ENCODE measurements around the gene CLEC5A.
"Not testable (repeated sequence)": the region's sequence is repeated elsewhere in the genome, so short reads cannot be mapped to it uniquely, and the experiment has no call there.

The CLEC5A gene

DNA sequence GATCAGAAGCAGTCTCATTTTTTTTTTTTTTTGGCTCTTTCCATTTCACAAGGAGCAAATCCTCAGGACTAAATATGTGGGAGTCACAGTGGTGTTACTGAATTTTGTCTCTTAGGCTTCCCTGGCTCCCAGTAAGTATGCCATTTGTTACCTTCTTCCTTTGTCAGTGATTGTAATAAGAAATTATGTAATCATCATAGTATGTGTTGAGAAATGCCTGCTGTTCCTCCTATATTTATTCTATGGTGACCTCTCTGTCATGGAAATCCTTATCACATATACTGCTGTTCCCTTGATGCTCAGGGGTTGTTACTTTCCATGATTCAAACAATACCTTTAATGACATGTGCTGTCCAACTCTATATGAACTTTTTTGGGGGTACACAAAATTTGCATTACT, 35.4 kb downstream of the CLEC5A start:
- CTCF ChIA-PET: no interaction called here
- no peak for DNase-seq (ENCODE audit: low spot score)
- POLR2A ChIA-PET (ENCODE audit: low non-redundant PET): no interaction called here
- no peak overlapping the region for H3K27ac ChIP-seq
- TF ChIP-seq, protein P1, sequence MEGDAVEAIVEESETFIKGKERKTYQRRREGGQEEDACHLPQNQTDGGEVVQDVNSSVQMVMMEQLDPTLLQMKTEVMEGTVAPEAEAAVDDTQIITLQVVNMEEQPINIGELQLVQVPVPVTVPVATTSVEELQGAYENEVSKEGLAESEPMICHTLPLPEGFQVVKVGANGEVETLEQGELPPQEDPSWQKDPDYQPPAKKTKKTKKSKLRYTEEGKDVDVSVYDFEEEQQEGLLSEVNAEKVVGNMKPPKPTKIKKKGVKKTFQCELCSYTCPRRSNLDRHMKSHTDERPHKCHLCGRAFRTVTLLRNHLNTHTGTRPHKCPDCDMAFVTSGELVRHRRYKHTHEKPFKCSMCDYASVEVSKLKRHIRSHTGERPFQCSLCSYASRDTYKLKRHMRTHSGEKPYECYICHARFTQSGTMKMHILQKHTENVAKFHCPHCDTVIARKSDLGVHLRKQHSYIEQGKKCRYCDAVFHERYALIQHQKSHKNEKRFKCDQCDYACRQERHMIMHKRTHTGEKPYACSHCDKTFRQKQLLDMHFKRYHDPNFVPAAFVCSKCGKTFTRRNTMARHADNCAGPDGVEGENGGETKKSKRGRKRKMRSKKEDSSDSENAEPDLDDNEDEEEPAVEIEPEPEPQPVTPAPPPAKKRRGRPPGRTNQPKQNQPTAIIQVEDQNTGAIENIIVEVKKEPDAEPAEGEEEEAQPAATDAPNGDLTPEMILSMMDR (conservative IDR thresholded peaks at IDR 0.05; ENCODE audit: low read depth): no peak

DNA sequence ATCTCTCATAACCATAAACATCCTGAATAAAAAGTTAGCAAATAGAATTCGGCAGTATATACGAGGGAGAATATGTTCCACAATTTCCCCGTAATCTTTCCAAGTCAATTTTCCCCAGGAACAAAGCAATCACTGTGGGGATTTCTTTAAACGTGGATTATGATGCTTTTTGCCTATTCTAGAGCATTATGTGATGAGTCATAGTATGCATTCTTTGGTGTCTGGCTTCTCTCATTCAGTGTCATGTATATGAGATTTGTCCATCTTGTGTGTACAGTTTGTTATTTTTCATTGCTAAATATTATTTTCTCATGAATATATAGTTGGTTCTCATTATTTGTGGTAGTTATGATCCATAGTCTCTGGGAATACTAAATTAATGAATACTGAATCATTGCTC, 40.5 kb downstream of the CLEC5A start:
- ChIA-PET CTCF (no interaction called here), POLR2A (ENCODE audit: low non-redundant PET) (no interaction called here)
- DNase-seq (ENCODE audit: low spot score): no peak
- H3K27ac ChIP-seq: no peak overlapping the region
- TF ChIP-seq, protein P1 (conservative IDR thresholded peaks at IDR 0.05; ENCODE audit: low read depth): no peak

DNA sequence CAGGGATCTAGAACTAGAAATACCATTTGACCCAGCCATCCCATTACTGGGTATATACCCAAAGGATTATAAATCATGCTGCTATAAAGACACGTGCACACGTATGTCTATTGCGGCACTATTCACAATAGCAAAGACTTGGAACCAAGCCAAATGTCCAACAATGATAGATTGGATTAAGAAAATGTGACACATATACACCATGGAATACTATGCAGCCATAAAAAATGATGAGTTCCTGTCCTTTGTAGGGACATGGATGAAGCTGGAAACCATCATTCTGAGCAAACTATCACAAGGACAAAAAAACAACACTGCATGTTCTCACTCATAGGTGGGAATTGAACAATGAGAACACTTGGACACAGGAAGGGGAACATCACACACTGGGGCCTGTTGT, 47.4 kb downstream of the CLEC5A start:
- POLR2A ChIA-PET (ENCODE audit: low non-redundant PET); CTCF ChIA-PET; H3K27ac ChIP-seq; DNase-seq (ENCODE audit: low spot score): not testable (repeated sequence)

DNA sequence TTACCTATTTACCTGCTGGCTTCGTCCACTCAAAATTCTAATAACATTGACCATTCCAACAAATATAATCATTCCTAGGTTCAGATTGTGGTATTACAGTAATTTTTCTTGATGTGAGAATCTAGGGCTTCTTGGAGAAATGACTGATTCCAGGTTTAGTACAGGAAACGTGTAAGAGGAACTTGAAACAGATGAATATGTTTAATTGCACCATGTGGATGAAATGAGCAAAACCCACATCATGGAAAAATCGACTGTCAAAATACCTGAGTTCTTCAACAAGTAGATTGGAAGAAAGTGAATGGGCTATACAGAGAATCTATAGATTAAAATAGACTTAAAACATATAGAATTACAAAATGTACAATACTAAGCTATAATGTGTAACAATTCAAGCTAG, 55.4 kb downstream of the CLEC5A start:
- DNase-seq (ENCODE audit: low spot score): no peak
- POLR2A ChIA-PET (ENCODE audit: low non-redundant PET): no interaction called here
- TF ChIP-seq, protein P1 (conservative IDR thresholded peaks at IDR 0.05; ENCODE audit: low read depth): no peak
- CTCF ChIA-PET: no interaction called here
- no peak overlapping the region for H3K27ac ChIP-seq

DNA sequence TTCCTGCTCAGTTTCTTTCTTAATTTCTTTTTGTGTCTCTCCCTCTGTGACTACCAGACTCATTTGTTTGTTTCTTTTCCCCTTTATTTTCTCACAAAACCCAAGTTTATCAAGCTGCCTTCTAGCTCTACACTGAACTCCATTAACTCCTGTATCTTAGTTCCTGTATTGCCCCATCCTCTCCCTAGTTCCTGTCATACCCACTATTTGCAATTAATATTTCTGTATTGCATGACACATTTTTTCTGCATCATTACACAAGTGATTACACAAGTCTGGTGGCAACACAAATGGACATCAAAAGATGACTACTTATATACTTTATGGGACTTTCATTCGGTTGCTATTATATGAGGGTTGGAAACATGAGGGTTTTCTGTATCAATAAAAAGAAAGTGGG, 57.5 kb downstream of the CLEC5A start:
- CTCF ChIA-PET: no interaction called here
- POLR2A ChIA-PET (ENCODE audit: low non-redundant PET): no interaction called here
- no peak for DNase-seq (ENCODE audit: low spot score)
- H3K27ac ChIP-seq: no peak overlapping the region
- TF ChIP-seq, protein P1 (conservative IDR thresholded peaks at IDR 0.05; ENCODE audit: low read depth): no peak

DNA sequence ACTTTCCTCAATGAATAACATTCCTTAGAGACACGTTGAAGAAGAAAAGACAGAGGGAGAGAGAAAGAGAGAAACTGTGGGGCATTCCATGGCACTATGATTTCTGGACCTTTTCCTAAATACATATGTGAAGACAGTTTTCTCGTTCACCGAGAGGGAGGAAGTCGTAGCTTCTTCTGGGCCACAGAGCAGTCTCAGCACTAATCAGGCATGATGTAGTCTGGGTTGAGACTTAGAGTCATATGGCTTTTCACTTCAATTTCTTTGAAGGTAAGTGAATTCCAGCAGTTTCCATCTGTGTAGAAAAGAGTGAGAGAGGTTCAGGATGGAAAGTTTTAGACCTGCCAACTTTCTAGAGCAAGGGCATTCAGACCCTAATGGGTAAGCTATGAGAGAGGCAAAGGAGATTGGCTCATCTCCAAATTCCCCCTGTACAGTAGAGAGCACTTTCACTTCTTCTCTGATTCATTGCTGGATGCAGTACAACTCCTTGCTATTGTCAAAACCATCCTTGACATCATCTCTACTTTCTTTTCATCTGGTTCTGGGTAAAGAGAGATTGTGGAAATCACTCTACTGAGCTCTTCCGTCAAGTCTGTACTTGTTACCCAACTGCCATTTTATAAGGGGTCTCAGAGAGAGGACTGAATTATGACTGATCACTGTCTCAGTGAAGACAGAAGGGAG, 62.1 kb downstream of the CLEC5A start:
- no peak for DNase-seq (ENCODE audit: low spot score)
- ChIA-PET CTCF (no interaction called here), POLR2A (ENCODE audit: low non-redundant PET) (no interaction called here)
- TF ChIP-seq, protein P1 (conservative IDR thresholded peaks at IDR 0.05; ENCODE audit: low read depth): no peak
- H3K27ac ChIP-seq: no peak overlapping the region

DNA sequence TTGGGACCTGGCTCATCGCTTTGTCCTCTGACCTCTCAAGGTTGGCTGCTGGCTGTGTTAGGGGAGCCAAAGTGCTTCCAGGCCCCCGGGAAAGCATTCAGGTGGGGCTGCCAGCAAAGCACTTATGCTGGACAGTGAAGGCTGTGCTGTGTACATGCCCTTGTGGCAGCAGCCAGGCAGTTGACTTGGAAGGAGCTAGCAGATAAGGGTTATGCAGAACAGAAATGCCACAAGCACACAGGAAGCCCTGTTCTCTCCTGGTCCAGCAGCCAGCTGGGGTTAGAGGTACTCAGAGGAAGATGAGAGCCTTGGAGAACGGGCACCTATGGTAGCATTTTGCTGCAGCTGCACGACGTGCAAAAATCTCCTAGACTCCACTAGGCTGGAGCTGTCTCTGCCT, 65.8 kb downstream of the CLEC5A start:
- TF ChIP-seq, protein P1 (conservative IDR thresholded peaks at IDR 0.05; ENCODE audit: low read depth): no peak
- ChIA-PET POLR2A (ENCODE audit: low non-redundant PET) (no interaction called here), CTCF (no interaction called here)
- no peak overlapping the region for H3K27ac ChIP-seq
- DNase-seq (ENCODE audit: low spot score): no peak
